ENCODE measurements around the gene PAX1.

PAX1 gene

GRCh38 chr20:21703717-21704407, 1.6 kb upstream of the PAX1 start:
- no peak for DNase-seq

GRCh38 chr20:21704408-21705385, 767 bp upstream of the PAX1 start:
- DNase-seq = no peak

- no peak for DNase-seq
Observed at GRCh38 chr20:21706261-21707195, 1.1 kb downstream of the PAX1 start.

- DNase-seq = no peak
Observed at GRCh38 chr20:21707267-21707666, 1.8 kb downstream of the PAX1 start.

- DNase-seq = no peak
Observed at GRCh38 chr20:21707999-21708737, 2.7 kb downstream of the PAX1 start.

GRCh38 chr20:21708738-21709534, 3.5 kb downstream of the PAX1 start:
- DNase-seq = no peak

- no peak for DNase-seq
Observed at GRCh38 chr20:21709535-21709904, 4.1 kb downstream of the PAX1 start.

GRCh38 chr20:21710341-21710740, 4.9 kb downstream of the PAX1 start:
- no peak for DNase-seq

- DNase-seq = no peak
Observed at GRCh38 chr20:21710863-21711431, 5.5 kb downstream of the PAX1 start.

- DNase-seq = no peak
Observed at GRCh38 chr20:21712443-21713059, 7.1 kb downstream of the PAX1 start.

- DNase-seq = no peak
Observed at GRCh38 chr20:21713470-21713869, 8.0 kb downstream of the PAX1 start.

GRCh38 chr20:21713901-21714296, 8.4 kb downstream of the PAX1 start:
- DNase-seq = no peak

GRCh38 chr20:21714297-21715192, 9.1 kb downstream of the PAX1 start:
- no peak for DNase-seq

- DNase-seq = no peak
Observed at GRCh38 chr20:21715193-21715881, 9.9 kb downstream of the PAX1 start.

- DNase-seq = peak; percentile 57 to 64
Observed at GRCh38 chr20:21719592-21720214, 14.2 kb downstream of the PAX1 start.

GRCh38 chr20:21725892-21726291, 20.4 kb downstream of the PAX1 start:
- no peak for DNase-seq

- no peak for DNase-seq
Observed at GRCh38 chr20:21729316-21729715, 23.9 kb downstream of the PAX1 start.

GRCh38 chr20:21739161-21739560, 33.7 kb downstream of the PAX1 start:
- DNase-seq = no peak
